ENCODE results near the gene CCAR1. TPM values are rescaled to one million over a fixed set of nuclear protein-coding genes. Genes with fewer than 3 reads are reported as not detected.

Gene CCAR1
- total RNA-seq, 1 experiment from 2014 or later, result 84.4 TPM

GRCh38 chr10:68700197-68700596, 20.8 kb upstream of the CCAR1 start:
- H3K9me3 ChIP-seq (ENCODE audit: control insufficient read depth in 1 of 2, insufficient read depth in 1 of 2, low read depth in 1 of 2, low read length in 2 of 2), result no peaks in the 10 kb centered on the region
- no peaks in the 10 kb centered on the region for H3K4me1 ChIP-seq (ENCODE audit: control insufficient read depth in 1 of 2, insufficient read depth in 2 of 2, low read length in 2 of 2)
- H3K27ac ChIP-seq (ENCODE audit: low read depth, low read length), result no peak overlapping the region
- ATAC-seq, result no peak
- H2AFZ ChIP-seq (ENCODE audit: low read depth, low read length, poor library complexity, severe bottlenecking), result no peak overlapping the region
- no peaks in the 10 kb centered on the region for H3K36me3 ChIP-seq (ENCODE audit: control insufficient read depth in 1 of 2, insufficient read depth in 2 of 2, low read length in 2 of 2)
- H3K79me2 ChIP-seq (ENCODE audit: insufficient read depth, low read length), result no peaks in the 10 kb centered on the region
- RAD21 ChIA-PET (ENCODE audit: low non-redundant PET in 1 of 2, low total read pairs in 2 of 2, uncharacterized antibody in 2 of 2, unreplicated experiment in 2 of 2), result no interaction called here
- no peak overlapping the region for H3K4me3 ChIP-seq (replicated peaks in 1 of 2; ENCODE audit: low read depth in 1 of 2, low read length in 2 of 2)
- CTCF ChIA-PET, result no interaction called here
- H3K4me2 ChIP-seq (ENCODE audit: low read length), result no peak overlapping the region
- BruUV-seq (replicated peaks), result no TSS peak
- no peak overlapping the region for H3K9ac ChIP-seq (ENCODE audit: low read length)
- no peaks in the 10 kb centered on the region for H3K9me2 ChIP-seq (ENCODE audit: insufficient read depth)
- POLR2A ChIA-PET, result no interaction called here
- no peaks in the 10 kb centered on the region for H3K27me3 ChIP-seq (ENCODE audit: insufficient read depth, low read length)
- TF ChIP-seq SIN3A (IDR thresholded peaks at IDR 0.05; ENCODE audit: low read depth) (no peak), YY1 (IDR thresholded peaks at IDR 0.05; ENCODE audit: extremely low read depth, insufficient replicate concordance, low read depth, low read length) (no peak), CBX3 (IDR thresholded peaks at IDR 0.05; ENCODE audit: low read depth) (no peak), ELF1 (IDR thresholded peaks at IDR 0.05; ENCODE audit: borderline replicate concordance, low read depth) (no peak), RAD21 (IDR thresholded peaks at IDR 0.05; ENCODE audit: low read depth) (no peak), FOSL1 (IDR thresholded peaks at IDR 0.05; ENCODE audit: low read depth) (no peak), SP1 (IDR thresholded peaks at IDR 0.05; ENCODE audit: low read depth) (no peak), TCF7L2 (IDR thresholded peaks at IDR 0.05; ENCODE audit: borderline replicate concordance, extremely low read depth, insufficient read depth, insufficient read length) (no peak), ZBTB33 (IDR thresholded peaks at IDR 0.05; ENCODE audit: extremely low read depth, insufficient replicate concordance, low read length) (no peak), EGR1 (IDR thresholded peaks at IDR 0.05; ENCODE audit: low read depth) (no peak), MAX (IDR thresholded peaks at IDR 0.05) (no peak), ZNF274 (IDR thresholded peaks at IDR 0.05; ENCODE audit: low read depth, low read length) (no peak), ZFX (IDR thresholded peaks at IDR 0.05) (no peak), EZH2 (IDR thresholded peaks at IDR 0.05) (no peak), REST (IDR thresholded peaks at IDR 0.05; ENCODE audit: low read depth) (no peak), CTCF (IDR thresholded peaks at IDR 0.05 in 2 of 3, conservative IDR thresholded peaks at IDR 0.05 in 1 of 3; ENCODE audit: borderline replicate concordance in 1 of 3, insufficient read depth in 1 of 3, low read depth in 2 of 3, low read length in 2 of 3) (no peak), EZH2phosphoT487 (IDR thresholded peaks at IDR 0.05; ENCODE audit: borderline replicate concordance) (no peak), SRF (IDR thresholded peaks at IDR 0.05; ENCODE audit: low read depth) (no peak), POLR2AphosphoS5 (IDR thresholded peaks at IDR 0.05; ENCODE audit: low read depth, low read length) (no peak), ATF3 (IDR thresholded peaks at IDR 0.05) (no peak)
- H4K20me1 ChIP-seq (ENCODE audit: insufficient read depth), result no peaks in the 10 kb centered on the region
- intact Hi-C loops (cut with micrococcal nuclease), result no loop called here
- no peak for DNase-seq (ENCODE audit: low read depth, low spot score)
